BLaER1 treated with 17β-estradiol and CSF1 and Interleukin-3, amounts not matched to agents 10 nM and 100 nM (cell line): Measurements from ENCODE around the gene WRNIP1.

Experiments
- H3K27ac ChIP-seq, 11 experiments: shearing (Covaris generic); formaldehyde crosslinking; 2 replicates each; pipeline ENCODE4 v1.8.1; 2022
- H3K27me3 ChIP-seq, 11 experiments: shearing (Covaris generic); formaldehyde crosslinking; 2 replicates each; pipeline ENCODE4 v1.8.1; 2022
- H3K36me3 ChIP-seq, 11 experiments: shearing (Covaris generic); formaldehyde crosslinking; 2 replicates each; pipeline ENCODE4 v1.8.1; 2022
- H3K4me1 ChIP-seq, 10 experiments: shearing (Covaris generic); formaldehyde crosslinking; 2 replicates each; pipeline ENCODE4 v1.8.1; 2022
- H3K4me2 ChIP-seq, 11 experiments: shearing (Covaris generic); formaldehyde crosslinking; 2 replicates each; pipeline ENCODE4 v1.8.1; 2022
- H3K4me3 ChIP-seq, 10 experiments: shearing (Covaris generic); formaldehyde crosslinking; 2 replicates each; pipeline ENCODE4 v1.8.1; 2022
- H3K9ac ChIP-seq, 11 experiments: shearing (Covaris generic); formaldehyde crosslinking; 2 replicates each; pipeline ENCODE4 v1.8.1; 2022
- H3K9me3 ChIP-seq, 11 experiments: shearing (Covaris generic); formaldehyde crosslinking; replicated peaks in 1 of 11; 2 replicates each; pipeline ENCODE4 v1.8.1; 2022
- H4K20me1 ChIP-seq, 11 experiments: shearing (Covaris generic); formaldehyde crosslinking; 2 replicates each; pipeline ENCODE4 v1.8.1; 2022
- Cebpa-rat ChIP-seq, 11 experiments: shearing (Covaris generic); IDR thresholded peaks; 2 replicates each; pipeline ENCODE4 v1.8.1; 2022

The WRNIP1 gene

DNA sequence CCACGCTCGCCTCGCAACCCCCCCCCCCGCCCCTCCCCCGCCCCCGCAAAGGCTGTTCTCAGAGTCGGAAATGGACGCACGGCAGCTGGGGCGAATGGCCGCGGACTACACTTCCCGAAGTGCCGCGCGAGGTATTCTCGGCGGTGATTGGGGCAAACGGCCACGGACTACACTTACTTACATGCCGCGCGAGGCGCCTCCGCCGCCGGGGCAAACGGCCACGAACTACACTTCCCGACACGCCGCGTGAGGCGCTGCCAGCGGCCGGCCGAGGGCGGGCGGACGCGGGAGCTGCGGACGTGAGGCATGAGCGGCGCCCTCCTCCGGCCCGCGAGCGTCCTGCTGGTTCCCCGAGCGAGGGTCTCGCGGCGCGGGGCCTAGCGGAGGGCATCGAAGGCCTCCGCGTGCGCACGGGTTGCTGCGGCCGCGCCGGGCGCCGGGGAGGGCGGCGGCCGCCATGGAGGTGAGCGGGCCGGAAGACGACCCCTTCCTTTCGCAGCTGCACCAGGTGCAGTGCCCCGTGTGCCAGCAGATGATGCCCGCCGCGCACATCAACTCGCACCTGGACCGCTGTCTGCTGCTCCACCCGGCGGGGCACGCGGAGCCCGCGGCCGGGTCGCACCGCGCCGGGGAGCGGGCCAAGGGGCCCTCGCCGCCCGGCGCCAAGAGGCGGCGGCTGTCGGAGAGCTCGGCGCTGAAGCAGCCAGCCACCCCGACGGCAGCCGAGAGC is at the start of gene WRNIP1:
Gene WRNIP1 (plus strand): TSS at position 228 of the 730 bp plus-strand sequence. CDS start 230 bp downstream, at position 458.
- no peak for TF ChIP-seq Cebpa-rat (IDR thresholded peaks at IDR 0.05)
- H3K4me1 ChIP-seq, result peaks cover 34 to 44% (median 40%) of the 10 kb centered on the region in 10 experiments
- H3K4me2 ChIP-seq, result peak within 1 kb of the TSS; percentile 92 to 99 (median 97)
- peak within 1 kb of the TSS; percentile 83 to 98 (median 97) for H3K27ac ChIP-seq
- peaks cover 33 to 46% (median 41%) of the 10 kb centered on the region in 11 experiments for H4K20me1 ChIP-seq
- H3K9me3 ChIP-seq, result peaks cover 2 to 19% (median 16%) of the 10 kb centered on the region in 11 experiments; a peak in 19 of 22 replicates
- peaks cover 5 to 27% (median 10%) of the 10 kb centered on the region in 11 experiments; a peak in 21 of 22 replicates for H3K36me3 ChIP-seq
- no peaks in the 10 kb centered on the region for H3K27me3 ChIP-seq
- H3K4me3 ChIP-seq, result peak within 1 kb of the TSS; percentile 84 to 100 (median 92)
- peak within 1 kb of the TSS; percentile 92 to 98 (median 96) for H3K9ac ChIP-seq

GRCh38 chr6:2715737-2716136 is 49.5 kb upstream of the WRNIP1 start:
- no peak overlapping the region for H3K9ac ChIP-seq
- H3K36me3 ChIP-seq, result peaks cover 0 to 3% (median 0%) of the 10 kb centered on the region in 11 experiments; a peak in 1 of 22 replicates
- no peaks in the 10 kb centered on the region for H3K27me3 ChIP-seq
- no peaks in the 10 kb centered on the region for H4K20me1 ChIP-seq
- peaks cover 10 to 18% (median 12%) of the 10 kb centered on the region in 10 experiments; a peak in 19 of 20 replicates for H3K4me1 ChIP-seq
- no peak overlapping the region for H3K4me3 ChIP-seq
- no peak overlapping the region for H3K4me2 ChIP-seq
- H3K27ac ChIP-seq, result no peak overlapping the region
- TF ChIP-seq Cebpa-rat (IDR thresholded peaks at IDR 0.05), result no peak
- peaks cover 24 to 51% (median 40%) of the 10 kb centered on the region in 11 experiments for H3K9me3 ChIP-seq

- no peak overlapping the region for H3K4me3 ChIP-seq
- H3K4me2 ChIP-seq, result no peak overlapping the region
- H3K27ac ChIP-seq, result no peak overlapping the region
- H3K9me3 ChIP-seq, result peaks cover 15 to 46% (median 34%) of the 10 kb centered on the region in 11 experiments; a peak in 21 of 22 replicates
- H4K20me1 ChIP-seq, result no peaks in the 10 kb centered on the region
- H3K36me3 ChIP-seq, result no peaks in the 10 kb centered on the region; a peak in 1 of 22 replicates
- no peak for TF ChIP-seq Cebpa-rat (IDR thresholded peaks at IDR 0.05)
- no peaks in the 10 kb centered on the region for H3K27me3 ChIP-seq
- no peak overlapping the region for H3K9ac ChIP-seq
- H3K4me1 ChIP-seq, result peaks cover 10 to 18% (median 12%) of the 10 kb centered on the region in 10 experiments; a peak in 19 of 20 replicates
Observed at GRCh38 chr6:2716936-2717700, 48.1 kb upstream of the WRNIP1 start.

- peak overlapping the region in 1 of 10 experiments; percentile 12; a peak in 1 of 20 replicates for H3K4me3 ChIP-seq
- peak overlapping the region in 4 of 11 experiments; percentile 6 to 49 (median 38); a peak in 5 of 22 replicates for H3K9ac ChIP-seq
- H3K4me2 ChIP-seq, result peak overlapping the region; percentile 41 to 71 (median 62)
- H4K20me1 ChIP-seq, result no peaks in the 10 kb centered on the region
- peaks cover 10 to 18% (median 12%) of the 10 kb centered on the region in 10 experiments; a peak in 19 of 20 replicates for H3K4me1 ChIP-seq
- peaks cover 8 to 37% (median 28%) of the 10 kb centered on the region in 11 experiments; a peak in 17 of 22 replicates for H3K9me3 ChIP-seq
- no peaks in the 10 kb centered on the region for H3K27me3 ChIP-seq
- TF ChIP-seq Cebpa-rat (IDR thresholded peaks at IDR 0.05), result no peak
- peak overlapping the region; percentile 38 to 75 (median 60); a peak in 20 of 22 replicates for H3K27ac ChIP-seq
- no peaks in the 10 kb centered on the region for H3K36me3 ChIP-seq
Observed at GRCh38 chr6:2718334-2719092, 46.7 kb upstream of the WRNIP1 start.

DNA sequence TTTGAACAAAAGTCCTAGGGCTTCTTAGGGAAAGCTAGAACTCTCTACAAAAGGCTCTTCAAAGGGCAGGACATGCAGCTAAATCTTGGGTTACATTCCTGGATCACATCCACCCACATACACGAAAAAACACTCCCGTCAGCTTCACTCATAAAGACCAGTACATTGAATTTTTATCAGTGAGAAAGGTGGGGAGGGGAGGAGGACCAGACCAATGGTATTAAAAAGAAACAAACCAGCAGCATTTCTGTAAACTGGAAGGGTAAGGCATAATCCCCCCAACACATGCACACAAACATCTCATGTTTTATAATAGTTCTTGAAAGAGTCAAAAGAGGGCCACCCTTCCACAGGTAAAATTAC is 46.1 kb upstream of the WRNIP1 start:
- Histone ChIP-seq H4K20me1 (no peaks in the 10 kb centered on the region), H3K9ac (peak overlapping the region in 4 of 11 experiments; percentile 6 to 49 (median 35); a peak in 5 of 22 replicates), H3K27me3 (no peaks in the 10 kb centered on the region), H3K36me3 (no peaks in the 10 kb centered on the region), H3K4me1 (peaks cover 10 to 18% (median 12%) of the 10 kb centered on the region in 10 experiments; a peak in 19 of 20 replicates), H3K27ac (peak overlapping the region; percentile 38 to 75 (median 60); a peak in 19 of 22 replicates), H3K9me3 (peaks cover 8 to 31% (median 23%) of the 10 kb centered on the region in 11 experiments; a peak in 15 of 22 replicates), H3K4me3 (no peak overlapping the region), H3K4me2 (peak overlapping the region; percentile 41 to 71 (median 62))
- TF ChIP-seq Cebpa-rat (IDR thresholded peaks at IDR 0.05), result no peak

DNA sequence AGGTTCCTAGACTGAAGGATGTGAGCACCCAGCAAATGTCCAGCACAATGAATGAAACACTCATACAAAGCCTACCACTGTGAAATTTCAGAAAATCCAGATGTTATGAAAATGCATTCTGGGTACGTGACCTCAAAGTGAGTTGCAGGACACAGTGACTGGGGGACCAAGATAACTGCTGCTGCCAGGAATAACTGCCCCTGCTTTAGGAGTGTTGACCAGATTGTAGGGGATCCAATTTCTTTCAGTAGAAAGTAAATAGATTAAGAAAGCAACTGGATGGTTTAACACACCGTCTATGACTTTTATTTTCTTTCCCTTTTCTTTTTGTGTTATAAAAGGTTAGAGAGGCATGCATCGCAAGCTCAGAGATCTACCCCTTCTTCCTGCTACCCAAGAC is 44.0 kb upstream of the WRNIP1 start:
- no peak for TF ChIP-seq Cebpa-rat (IDR thresholded peaks at IDR 0.05)
- Histone ChIP-seq H3K36me3 (no peaks in the 10 kb centered on the region), H3K4me1 (peaks cover 10 to 18% (median 12%) of the 10 kb centered on the region in 10 experiments; a peak in 19 of 20 replicates), H3K9ac (no peak overlapping the region), H4K20me1 (no peaks in the 10 kb centered on the region), H3K27ac (no peak overlapping the region), H3K27me3 (no peaks in the 10 kb centered on the region), H3K4me3 (no peak overlapping the region), H3K9me3 (peaks cover 8 to 29% (median 22%) of the 10 kb centered on the region in 11 experiments; a peak in 12 of 22 replicates), H3K4me2 (no peak overlapping the region)

GRCh38 chr6:2725364-2725988 is 39.7 kb upstream of the WRNIP1 start:
- H3K4me3 ChIP-seq, result no peak overlapping the region
- no peaks in the 10 kb centered on the region for H4K20me1 ChIP-seq
- no peaks in the 10 kb centered on the region for H3K27me3 ChIP-seq
- H3K9ac ChIP-seq, result no peak overlapping the region
- peaks cover 7 to 17% (median 14%) of the 10 kb centered on the region in 11 experiments; a peak in 11 of 22 replicates for H3K9me3 ChIP-seq
- no peak overlapping the region for H3K27ac ChIP-seq
- peaks cover 0 to 15% (median 6%) of the 10 kb centered on the region in 10 experiments; a peak in 14 of 20 replicates for H3K4me1 ChIP-seq
- no peak for TF ChIP-seq Cebpa-rat (IDR thresholded peaks at IDR 0.05)
- H3K4me2 ChIP-seq, result no peak overlapping the region
- no peaks in the 10 kb centered on the region for H3K36me3 ChIP-seq

- no peak for TF ChIP-seq Cebpa-rat (IDR thresholded peaks at IDR 0.05)
- H3K9ac ChIP-seq, result no peak overlapping the region
Observed at GRCh38 chr6:2725999-2726567, 39.1 kb upstream of the WRNIP1 start.

More at GRCh38 chr6:2725999-2726567, 39.1 kb upstream of the WRNIP1 start:
- H3K4me3 ChIP-seq, result no peak overlapping the region
- peaks cover 0 to 21% (median 12%) of the 10 kb centered on the region in 10 experiments; a peak in 15 of 20 replicates for H3K4me1 ChIP-seq
- no peaks in the 10 kb centered on the region for H3K36me3 ChIP-seq
- H3K27ac ChIP-seq, result no peak overlapping the region
- no peaks in the 10 kb centered on the region for H4K20me1 ChIP-seq
- no peaks in the 10 kb centered on the region for H3K27me3 ChIP-seq
- H3K9me3 ChIP-seq, result peaks cover 7 to 17% (median 13%) of the 10 kb centered on the region in 11 experiments; a peak in 11 of 22 replicates
- no peak overlapping the region for H3K4me2 ChIP-seq
